Measurements from ENCODE around the gene HSFX3.
"Not testable (repeated sequence)": the region's sequence is repeated elsewhere in the genome, so short reads cannot be mapped to it uniquely, and the experiment has no call there.

The HSFX3 gene

GRCh38 chrX:149549701-149550100, at the start of gene HSFX3:
HSFX3 (minus strand) TSS chrX:149549924; CDS start chrX:149549852, 72 bp downstream.
- not testable (repeated sequence) for DNase-seq (ENCODE audit: low read depth in 2 of 2)

GRCh38 chrX:149598603-149599002, 48.9 kb upstream of the HSFX3 start:
- DNase-seq (ENCODE audit: low read depth in 2 of 2) = not testable (repeated sequence)

- DNase-seq (ENCODE audit: low read depth in 2 of 2) = not testable (repeated sequence)
These were observed 46.2 kb upstream of the HSFX3 start for GRCh38 chrX:149595943-149596342.

DNA sequence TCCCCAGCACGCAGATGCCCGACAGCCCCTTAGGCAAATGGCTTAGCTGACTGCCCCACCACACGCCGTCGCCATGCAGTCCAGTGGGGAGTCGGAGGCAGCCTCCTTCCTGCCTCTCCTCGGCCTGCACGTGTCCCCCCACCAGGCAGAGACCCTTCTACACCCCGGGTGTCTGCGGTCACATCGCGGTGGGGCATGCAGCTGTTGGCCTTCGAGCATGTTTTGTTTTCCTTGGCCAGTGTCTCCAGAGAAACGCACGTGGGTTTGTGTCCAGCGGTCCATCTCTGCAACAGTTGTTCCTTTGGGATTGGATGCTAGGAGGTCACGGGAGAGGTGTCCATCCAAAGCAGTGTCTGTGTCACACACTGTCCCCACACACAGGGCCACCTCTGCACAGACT, 45.5 kb upstream of the HSFX3 start, which contains the start of gene HSFX2:
HSFX2 (minus strand) TSS at position 101 of the 400 bp plus-strand sequence. CDS start 614 bp downstream, outside the sequence.
- DNase-seq (ENCODE audit: low read depth in 2 of 2) = not testable (repeated sequence)

DNA sequence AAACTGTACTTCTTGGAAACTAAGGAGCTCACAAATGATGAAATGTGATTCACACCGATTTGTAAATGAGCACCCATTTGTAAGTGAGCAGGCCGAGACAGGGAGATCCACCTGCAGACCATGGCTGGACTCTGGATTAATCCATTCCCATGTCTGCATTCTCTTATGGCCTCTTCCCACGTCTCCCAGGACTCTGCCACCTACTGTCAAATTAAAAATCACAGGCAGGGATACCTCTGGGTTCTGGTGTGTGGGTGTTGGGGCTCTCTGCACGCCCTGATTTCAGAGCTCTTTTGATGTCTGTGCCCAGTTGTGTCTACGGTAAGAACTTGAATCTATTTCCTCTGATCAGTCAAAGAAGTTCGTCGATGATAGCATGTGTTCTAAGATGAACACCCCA, 41.3 kb upstream of the HSFX3 start:
- not testable (repeated sequence) for DNase-seq (ENCODE audit: low read depth in 2 of 2)

- DNase-seq (ENCODE audit: low read depth in 2 of 2) = not testable (repeated sequence)
These were observed 37.6 kb upstream of the HSFX3 start, which contains the start of gene MAGEA9B for GRCh38 chrX:149587359-149587758. MAGEA9B (minus strand) TSS chrX:149587459; CDS start chrX:149583179, 4,280 bp downstream.

DNA sequence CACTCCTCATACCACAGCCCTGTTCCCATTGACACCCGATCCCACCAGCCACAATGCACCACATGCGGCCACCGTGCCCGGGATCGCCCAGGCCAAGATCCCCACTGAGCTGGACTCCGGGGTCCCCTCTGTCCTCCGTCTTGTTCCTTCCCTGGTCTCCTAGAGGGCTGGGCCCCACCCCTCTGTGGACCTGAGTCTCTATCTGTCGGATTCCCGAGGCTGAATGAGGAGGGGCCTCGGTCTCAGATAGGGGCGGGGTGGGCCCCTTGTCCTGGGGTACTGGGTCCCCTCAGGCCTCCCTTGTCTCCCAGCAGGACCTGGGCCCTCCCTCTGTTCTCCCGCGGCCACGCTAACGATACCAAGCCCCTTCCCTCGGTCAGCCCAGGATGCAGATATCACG, 35.9 kb upstream of the HSFX3 start:
- DNase-seq (ENCODE audit: low read depth in 2 of 2) = not testable (repeated sequence)

DNA sequence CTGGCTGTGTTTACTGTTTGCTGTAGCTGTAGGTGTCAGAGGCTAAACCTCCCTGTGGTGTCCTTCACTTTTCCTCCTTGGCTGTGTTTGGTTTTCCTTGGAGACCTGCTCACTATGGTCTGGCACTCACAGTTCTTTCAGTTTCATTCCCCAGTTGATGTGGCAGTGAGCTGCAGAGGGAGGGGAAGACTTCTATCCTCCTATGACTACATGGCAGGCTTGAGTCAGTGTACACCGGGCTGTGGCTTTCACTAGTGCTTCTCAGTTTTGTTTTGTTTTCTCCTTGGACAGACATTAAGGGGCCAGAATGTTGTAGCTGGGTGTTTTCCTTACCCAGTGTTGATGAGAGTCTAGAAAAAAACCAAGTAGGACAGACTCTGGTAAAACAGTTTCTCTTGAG, 23.7 kb upstream of the HSFX3 start:
- not testable (repeated sequence) for DNase-seq (ENCODE audit: low read depth in 2 of 2)

DNA sequence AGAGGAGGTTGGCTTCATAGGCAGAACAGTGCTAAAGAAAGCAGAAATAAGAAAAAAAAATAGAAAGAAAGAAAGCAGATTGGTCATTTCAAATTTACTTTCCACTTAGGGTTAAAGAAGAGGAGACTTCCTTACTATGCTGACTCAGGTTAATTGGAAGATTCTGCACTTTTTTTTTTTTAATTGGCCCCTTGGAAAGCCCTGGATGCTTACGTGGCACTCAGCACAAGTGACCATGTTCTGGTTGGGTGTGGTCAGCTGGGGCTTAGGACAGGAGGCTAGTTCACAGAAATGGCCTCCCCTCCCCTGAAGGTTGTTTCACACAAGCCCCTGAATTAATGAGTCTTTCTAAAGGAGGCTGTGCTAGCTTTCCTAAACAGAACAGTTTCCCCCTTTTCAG, 23.0 kb upstream of the HSFX3 start:
- DNase-seq (ENCODE audit: low read depth in 2 of 2) = no peak

DNA sequence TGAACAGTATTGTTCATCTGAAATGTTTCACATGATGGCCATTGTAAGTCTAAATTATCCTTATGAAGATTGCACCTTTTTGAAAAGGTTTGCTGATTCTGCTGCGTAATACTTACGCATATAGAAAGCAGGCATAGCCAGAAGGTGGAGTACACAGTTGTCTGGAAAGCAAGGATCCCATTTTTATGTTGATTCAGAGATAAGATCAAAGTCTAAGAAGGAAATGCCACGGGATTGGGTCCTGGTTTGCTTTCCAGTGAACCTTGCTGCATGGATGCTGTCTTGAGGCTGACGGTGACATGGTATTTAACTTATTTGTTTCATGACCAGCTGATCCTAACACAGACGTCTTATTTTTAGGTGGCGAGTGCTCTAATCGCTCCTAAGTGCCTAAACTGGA, 22.0 kb upstream of the HSFX3 start:
- DNase-seq (ENCODE audit: low read depth in 2 of 2) = no peak

DNA sequence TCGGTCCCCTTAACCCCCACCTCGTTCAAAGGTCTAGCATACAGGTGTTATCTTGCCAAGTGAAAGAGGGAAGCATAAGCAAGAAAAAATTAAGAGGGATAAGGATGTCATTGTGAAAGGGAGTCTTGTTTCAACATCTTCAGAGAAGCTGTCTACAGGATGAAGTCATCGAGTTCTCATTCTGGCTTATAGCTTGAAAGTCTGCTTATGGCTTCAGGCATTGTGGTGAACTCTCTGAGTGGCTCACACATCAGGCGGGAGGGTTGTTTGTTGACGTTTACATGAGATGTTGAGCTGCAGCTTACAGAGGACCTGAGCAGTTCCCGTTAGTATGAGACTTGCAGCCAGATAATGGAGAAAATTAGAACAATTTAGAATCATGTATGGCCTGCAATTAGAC, 20.9 kb upstream of the HSFX3 start:
- no peak for DNase-seq (ENCODE audit: low read depth in 2 of 2)

- no peak for DNase-seq (ENCODE audit: low read depth in 2 of 2)
These were observed 20.0 kb upstream of the HSFX3 start for GRCh38 chrX:149569770-149570169.

DNA sequence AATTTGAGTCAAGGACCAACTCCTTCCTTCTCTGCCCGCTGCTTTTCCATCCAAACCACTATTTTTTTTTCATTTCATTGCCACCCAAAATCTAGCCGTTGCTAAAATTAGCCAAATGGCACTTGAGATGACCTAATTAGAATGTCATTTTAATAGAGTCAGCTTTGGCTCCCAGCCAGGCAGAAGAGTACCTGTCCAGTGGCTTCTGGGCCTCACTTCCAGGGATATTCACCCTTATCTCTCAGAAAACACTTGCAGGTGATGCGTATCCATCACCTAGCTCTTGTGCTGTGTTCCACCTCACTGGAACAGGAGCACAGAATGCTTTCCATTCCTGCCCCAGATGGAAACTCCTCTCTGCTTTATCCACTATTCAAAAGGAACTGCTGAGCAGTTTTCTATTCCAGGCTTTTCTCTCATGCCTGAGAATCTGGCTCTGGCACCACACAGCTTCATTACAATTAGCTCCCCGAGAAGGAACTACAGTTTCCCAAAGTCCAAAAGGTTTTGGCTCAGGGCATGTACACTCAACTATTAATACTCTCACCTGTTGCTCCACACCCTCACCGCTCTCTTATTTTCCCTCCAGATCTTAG, 19.1 kb upstream of the HSFX3 start:
- DNase-seq (ENCODE audit: low read depth in 2 of 2) = no peak

GRCh38 chrX:149567621-149568417, 18.1 kb upstream of the HSFX3 start:
- DNase-seq (ENCODE audit: low read depth in 2 of 2) = no peak

DNA sequence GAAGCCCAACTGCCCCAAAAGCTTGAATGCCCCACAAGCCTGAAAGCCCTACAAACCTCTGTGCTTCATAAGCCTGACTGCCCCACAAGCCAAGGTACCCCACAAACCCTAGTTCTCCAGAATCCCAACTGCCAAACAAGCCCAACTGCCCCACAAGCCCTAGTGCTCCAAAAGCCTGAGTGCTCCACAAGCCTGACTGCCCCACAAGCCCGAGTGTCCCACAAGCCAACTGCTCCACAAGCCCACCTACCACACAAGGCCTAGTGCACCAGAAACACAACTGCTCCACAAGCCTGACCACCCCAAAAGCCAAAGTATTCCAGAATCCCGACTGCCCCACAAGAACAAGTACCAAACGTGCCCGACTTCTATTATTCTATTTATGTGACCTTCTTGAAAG, 13.6 kb upstream of the HSFX3 start:
- DNase-seq (ENCODE audit: low read depth in 2 of 2) = no peak

GRCh38 chrX:149555251-149555650, 5.5 kb upstream of the HSFX3 start:
- not testable (repeated sequence) for DNase-seq (ENCODE audit: low read depth in 2 of 2)

DNA sequence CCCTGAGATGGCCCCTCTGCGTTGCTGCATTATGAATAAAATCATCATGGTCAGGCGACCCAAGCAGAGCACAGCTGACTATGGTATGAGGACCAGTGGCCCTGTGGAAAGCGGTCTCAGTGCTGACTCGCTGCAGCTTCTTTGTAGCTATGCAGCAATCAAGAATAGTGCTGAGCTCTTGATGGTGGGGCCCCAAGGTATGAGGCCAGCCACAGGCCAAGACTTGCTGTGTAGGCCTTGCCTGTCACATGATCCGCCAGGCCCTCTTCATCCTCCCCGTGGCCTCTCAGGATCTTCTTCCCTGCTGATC, 2.2 kb upstream of the HSFX3 start:
- not testable (repeated sequence) for DNase-seq (ENCODE audit: low read depth in 2 of 2)

GRCh38 chrX:149551245-149551938, 1.7 kb upstream of the HSFX3 start:
- not testable (repeated sequence) for DNase-seq (ENCODE audit: low read depth in 2 of 2)

GRCh38 chrX:149550454-149550853, 730 bp upstream of the HSFX3 start:
- DNase-seq (ENCODE audit: low read depth in 2 of 2) = not testable (repeated sequence)

DNA sequence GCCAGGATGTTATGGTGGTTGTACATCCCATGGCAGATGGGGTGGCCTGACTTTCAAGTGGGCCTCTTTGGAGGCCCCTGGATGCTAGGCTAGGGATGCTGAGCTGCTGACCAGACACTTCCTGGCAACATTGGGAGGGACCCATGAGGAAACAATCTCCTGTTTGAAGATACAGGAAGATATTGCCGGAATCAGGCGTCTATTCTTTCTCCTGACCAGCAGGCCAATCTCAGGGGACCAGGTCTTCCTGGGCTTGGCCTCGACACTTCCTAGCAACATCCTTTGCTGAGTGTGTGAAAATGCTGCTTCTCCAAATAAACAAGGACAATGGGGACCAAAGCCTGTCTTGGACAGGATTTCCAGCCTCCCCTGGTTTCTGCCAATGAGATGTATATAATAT, 1.9 kb downstream of the HSFX3 start:
- DNase-seq (ENCODE audit: low read depth in 2 of 2) = not testable (repeated sequence)

DNA sequence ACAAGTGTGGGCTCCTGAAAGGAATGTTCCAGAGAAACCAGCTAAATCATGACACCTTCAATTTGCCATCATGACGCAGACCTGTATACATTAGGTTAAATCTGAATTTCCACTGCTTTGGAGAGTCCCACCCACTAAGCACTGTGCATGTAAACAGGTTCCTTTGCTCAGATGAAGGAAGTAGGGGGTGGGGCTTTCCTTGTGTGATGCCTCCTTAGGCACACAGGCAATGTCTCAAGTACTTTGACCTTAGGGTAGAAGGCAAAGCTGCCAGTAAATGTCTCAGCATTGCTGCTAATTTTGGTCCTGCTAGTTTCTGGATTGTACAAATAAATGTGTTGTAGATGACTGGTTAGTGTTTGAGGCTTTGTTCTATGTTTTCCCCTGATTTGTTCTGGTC, 2.8 kb downstream of the HSFX3 start:
- DNase-seq (ENCODE audit: low read depth in 2 of 2) = not testable (repeated sequence)
